PC-3 (cell line): ENCODE results near the gene RSPH6A.

Experiments
- CTCF ChIP-seq: fragments of 300-600 bp; sonication (generic); conservative IDR thresholded peaks from 2 replicates; pipeline ENCODE4 v1.5.1; 2017; ENCODE audit warnings: antibody characterized with exemption, low read depth, mild to moderate bottlenecking, low read length
- EZH2 ChIP-seq: fragments of 300-600 bp; sonication (generic); IDR thresholded peaks from one replicate; pipeline ENCODE4 v1.6.1; 2017; ENCODE audit warnings: antibody characterized with exemption, mild to moderate bottlenecking, low read length; ENCODE audit not compliant: unreplicated experiment
- EZH2phosphoT487 ChIP-seq: fragments of 300-600 bp; sonication (generic); IDR thresholded peaks from 2 replicates; pipeline ENCODE4 v1.6.1; 2018; ENCODE audit warnings: mild to moderate bottlenecking, antibody characterized with exemption, low read length, borderline replicate concordance

- TF ChIP-seq CTCF (no peak), EZH2 (no peak), EZH2phosphoT487 (no peak)
These were observed 13.8 kb upstream of the RSPH6A start for GRCh38 chr19:45828945-45829344.
